Upper lobe of left lung (tissue), 6 donors: ENCODE data around the gene CD82. TPM values are rescaled to one million over a fixed set of nuclear protein-coding genes. Genes with fewer than 3 reads are reported as not detected.
"Not testable (repeated sequence)": the region's sequence is repeated elsewhere in the genome, so short reads cannot be mapped to it uniquely, and the experiment has no call there.

Source experiments
- ATAC-seq, 2 donors: fragments of 200-7000 bp; cut with Tn5 transposase; one replicate each; pipeline ENCODE4 v1.9.1; 2022; ENCODE audit warnings: mild to moderate bottlenecking in 2 of 2, moderate library complexity in 2 of 2; ENCODE audit not compliant: low FRiP score in 2 of 2
- DNase-seq, 2 donors: peaks; one replicate each; pipeline ENCODE4 v3.0.0-alpha.2; 2019 to 2020
- H3K27ac ChIP-seq, 4 donors: fragments of 200-600 bp; sonication (generic); one replicate each; pipeline ENCODE4 v1.5.1; 2016 to 2019
- H3K27me3 ChIP-seq, 4 donors: fragments of 200-600 bp; sonication (generic); one replicate each; pipeline ENCODE4 v1.5.1; 2017 to 2019
- H3K36me3 ChIP-seq, 4 donors: fragments of 200-600 bp; sonication (generic); one replicate each; pipeline ENCODE4 v1.5.1; 2016 to 2019
- H3K4me1 ChIP-seq, 4 donors: fragments of 200-600 bp; sonication (generic); one replicate each; pipeline ENCODE4 v1.5.1; 2018 to 2019
- H3K4me3 ChIP-seq, 4 donors: fragments of 200-600 bp; sonication (generic); one replicate each; pipeline ENCODE4 v1.5.1; 2017 to 2019; ENCODE audit warnings: mild to moderate bottlenecking in 2 of 4, moderate library complexity in 1 of 4
- H3K9me3 ChIP-seq, 4 donors: fragments of 200-600 bp; sonication (generic); one replicate each; pipeline ENCODE4 v1.5.1; 2018 to 2019
- EP300 ChIP-seq, 4 donors: sonication (generic); formaldehyde crosslinking; IDR thresholded peaks; one replicate each; pipeline ENCODE4 v1.5.1; 2017; ENCODE audit warnings: antibody characterized with exemption in 4 of 4, control low read depth in 2 of 4
- POLR2A ChIP-seq, 4 donors: fragments of 450-650 bp; IDR thresholded peaks; one replicate each; pipeline ENCODE4 v1.5.1; 2016 to 2017; ENCODE audit warnings: antibody characterized with exemption in 4 of 4, mild to moderate bottlenecking in 2 of 4
- POLR2AphosphoS5 ChIP-seq, 2 donors: sonication (generic); formaldehyde crosslinking; IDR thresholded peaks; one replicate each; pipeline ENCODE4 v1.5.1; 2017; ENCODE audit warnings: antibody characterized with exemption in 2 of 2
- WGBS, 2 donors: methylation state at CpG; one replicate each; pipeline ENCODE4 v1.1.5; 2017 to 2018; 5-methylcytosine and 5-hydroxymethylcytosine counted together
- total RNA-seq, 6 donors: library from RNA; depleted of rRNA in 4 of 6; stranded (reverse); fragments of >200 nt in 4 of 6; gene quantifications; one replicate each; pipeline versions ENCODE4 v1.1.0 to v1.2.1, GENCODE V29; 2016 to 2021
- TF ChIP-seq, protein P1 (sequence below), 6 experiments: fragments of 450-650 bp in 4 of 6; fragments of 200-600 bp in 2 of 6; sonication (generic) in 2 of 6; IDR thresholded peaks; one replicate each; pipeline ENCODE4 v1.5.1; 2016 to 2019; ENCODE audit warnings: antibody characterized with exemption in 6 of 6
- donor health status: DM: no; HTN: no; CAD: no; lungs with moderate emphysema.
- donor health status: DM: no; HTN: yes; CAD: no; lungs with severe emphysema.

The CD82 gene
- total RNA-seq, 6 donors from 2014 or later = 29.8 to 148 (median 69.9) TPM

DNA sequence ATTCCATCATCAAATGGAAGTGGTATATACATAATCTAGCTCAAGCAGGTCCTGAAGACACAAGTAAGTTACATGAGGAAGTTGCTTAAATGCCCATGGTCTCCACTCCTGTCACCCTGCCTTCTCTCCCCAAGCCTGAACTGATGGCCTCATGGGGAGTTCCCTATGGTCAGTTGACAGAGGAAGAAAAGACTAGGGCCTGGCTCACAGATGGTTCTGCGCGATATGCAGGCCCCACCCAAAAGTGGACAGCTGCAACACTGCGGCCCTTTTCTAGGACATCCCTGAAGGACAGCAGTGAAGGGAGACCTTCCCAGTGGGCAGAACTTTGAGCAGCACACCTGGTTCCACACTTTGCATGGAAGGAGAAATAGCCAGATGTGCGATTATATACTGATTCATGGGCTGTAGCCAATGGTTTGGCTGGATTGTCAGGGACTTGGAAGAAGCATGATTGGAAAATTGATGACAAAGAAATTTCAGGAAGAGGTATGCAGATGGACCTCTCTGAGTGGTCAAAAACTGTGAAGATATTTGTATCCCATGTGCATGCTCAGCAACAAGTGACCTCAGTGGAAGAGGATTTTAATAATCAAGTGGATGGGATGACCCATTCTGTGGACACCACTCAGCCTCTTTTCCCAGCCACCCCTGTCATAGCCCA, 17.3 kb upstream of the CD82 start:
- Histone ChIP-seq H3K36me3 (no peaks in the 10 kb centered on the region), H3K4me3 (no peak overlapping the region), H3K9me3 (peaks cover 0 to 3% (median 0%) of the 10 kb centered on the region in 4 donors), H3K27me3 (no peaks in the 10 kb centered on the region), H3K4me1 (no peaks in the 10 kb centered on the region), H3K27ac (no peak overlapping the region)
- TF ChIP-seq, protein P1, sequence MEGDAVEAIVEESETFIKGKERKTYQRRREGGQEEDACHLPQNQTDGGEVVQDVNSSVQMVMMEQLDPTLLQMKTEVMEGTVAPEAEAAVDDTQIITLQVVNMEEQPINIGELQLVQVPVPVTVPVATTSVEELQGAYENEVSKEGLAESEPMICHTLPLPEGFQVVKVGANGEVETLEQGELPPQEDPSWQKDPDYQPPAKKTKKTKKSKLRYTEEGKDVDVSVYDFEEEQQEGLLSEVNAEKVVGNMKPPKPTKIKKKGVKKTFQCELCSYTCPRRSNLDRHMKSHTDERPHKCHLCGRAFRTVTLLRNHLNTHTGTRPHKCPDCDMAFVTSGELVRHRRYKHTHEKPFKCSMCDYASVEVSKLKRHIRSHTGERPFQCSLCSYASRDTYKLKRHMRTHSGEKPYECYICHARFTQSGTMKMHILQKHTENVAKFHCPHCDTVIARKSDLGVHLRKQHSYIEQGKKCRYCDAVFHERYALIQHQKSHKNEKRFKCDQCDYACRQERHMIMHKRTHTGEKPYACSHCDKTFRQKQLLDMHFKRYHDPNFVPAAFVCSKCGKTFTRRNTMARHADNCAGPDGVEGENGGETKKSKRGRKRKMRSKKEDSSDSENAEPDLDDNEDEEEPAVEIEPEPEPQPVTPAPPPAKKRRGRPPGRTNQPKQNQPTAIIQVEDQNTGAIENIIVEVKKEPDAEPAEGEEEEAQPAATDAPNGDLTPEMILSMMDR (IDR thresholded peaks at IDR 0.05) = no peak
- TF ChIP-seq EP300 (IDR thresholded peaks at IDR 0.05) = no peak
- no peak for TF ChIP-seq POLR2AphosphoS5 (IDR thresholded peaks at IDR 0.05)
- TF ChIP-seq POLR2A (IDR thresholded peaks at IDR 0.05) = no peak
- 94 to 95% methylated on average over 4 of the region's 4 CpGs for WGBS, 2 donors
- DNase-seq = no peak
- no peak for ATAC-seq

DNA sequence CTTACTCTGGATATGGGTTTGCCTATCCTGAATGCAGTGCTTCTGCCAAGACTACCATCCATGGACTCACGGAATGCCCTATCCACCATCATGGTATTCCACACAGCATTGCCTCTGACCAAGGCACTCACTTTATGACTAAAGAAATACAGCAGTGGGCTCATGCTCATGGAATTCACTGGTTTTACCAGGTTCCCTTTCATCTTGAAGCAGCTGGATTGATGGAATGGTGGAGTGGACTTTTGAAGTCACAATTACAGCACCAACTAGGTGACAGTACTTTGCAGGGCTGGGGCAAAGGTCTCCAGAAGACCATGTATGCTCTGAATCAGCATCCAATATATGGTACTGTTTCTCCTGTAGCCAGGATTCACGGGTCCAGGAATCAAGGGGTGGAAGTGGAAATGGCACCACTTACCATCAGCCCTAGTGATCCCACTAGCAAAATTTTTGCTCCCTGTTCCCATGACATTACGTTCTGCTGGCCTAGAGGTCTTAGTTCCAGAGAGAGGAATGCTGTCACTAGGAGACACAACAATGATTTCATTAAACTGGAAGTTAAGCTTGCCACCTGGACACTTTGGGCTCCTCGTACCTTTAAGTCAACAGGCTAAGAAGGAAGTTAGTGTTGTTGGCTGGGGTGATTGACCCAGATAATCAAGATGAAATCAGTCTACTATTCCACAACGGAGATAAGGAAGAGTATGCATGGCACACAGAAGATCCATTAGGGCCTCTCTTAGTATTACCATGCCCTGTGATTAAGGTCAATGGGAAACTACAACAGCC, 16.3 kb upstream of the CD82 start:
- DNase-seq, H3K9me3 ChIP-seq, H3K4me3 ChIP-seq, H3K36me3 ChIP-seq, H3K4me1 ChIP-seq, H3K27me3 ChIP-seq, H3K27ac ChIP-seq, ATAC-seq: not testable (repeated sequence)
- WGBS, 2 donors = 75 to 78% methylated on average over 5 of the region's 5 CpGs

DNA sequence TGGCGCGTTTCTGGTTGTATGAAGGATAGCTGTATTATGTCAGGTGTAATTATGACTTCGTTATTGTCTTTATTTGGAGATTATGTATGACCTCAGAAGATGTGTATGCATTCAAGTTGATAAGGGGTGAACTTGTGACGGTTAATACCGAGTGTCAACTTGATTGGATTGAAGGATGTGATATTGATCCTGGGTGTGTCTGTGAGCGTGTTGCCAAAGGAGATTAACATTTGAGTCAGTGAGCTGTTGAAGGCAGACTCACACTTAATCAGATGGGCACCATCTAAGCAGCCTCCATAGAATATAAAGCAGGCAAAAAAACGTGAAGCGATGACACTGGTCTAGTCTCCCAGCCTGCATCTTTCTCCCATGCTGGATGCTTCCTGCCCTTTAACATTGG, 15.3 kb upstream of the CD82 start:
- no peak overlapping the region for H3K27ac ChIP-seq
- peaks cover 0 to 3% (median 0%) of the 10 kb centered on the region in 4 donors for H3K9me3 ChIP-seq
- H3K27me3 ChIP-seq = no peaks in the 10 kb centered on the region
- WGBS, 2 donors = 68 to 75% methylated on average over 8 of the region's 8 CpGs
- no peaks in the 10 kb centered on the region for H3K36me3 ChIP-seq
- no peak overlapping the region for H3K4me3 ChIP-seq
- H3K4me1 ChIP-seq = no peaks in the 10 kb centered on the region
- DNase-seq (no peak), ATAC-seq (no peak)
- no peak for TF ChIP-seq EP300 (IDR thresholded peaks at IDR 0.05)
- no peak for TF ChIP-seq POLR2A (IDR thresholded peaks at IDR 0.05)
- TF ChIP-seq POLR2AphosphoS5 (IDR thresholded peaks at IDR 0.05) = no peak
- TF ChIP-seq, protein P1 (IDR thresholded peaks at IDR 0.05) = no peak

DNA sequence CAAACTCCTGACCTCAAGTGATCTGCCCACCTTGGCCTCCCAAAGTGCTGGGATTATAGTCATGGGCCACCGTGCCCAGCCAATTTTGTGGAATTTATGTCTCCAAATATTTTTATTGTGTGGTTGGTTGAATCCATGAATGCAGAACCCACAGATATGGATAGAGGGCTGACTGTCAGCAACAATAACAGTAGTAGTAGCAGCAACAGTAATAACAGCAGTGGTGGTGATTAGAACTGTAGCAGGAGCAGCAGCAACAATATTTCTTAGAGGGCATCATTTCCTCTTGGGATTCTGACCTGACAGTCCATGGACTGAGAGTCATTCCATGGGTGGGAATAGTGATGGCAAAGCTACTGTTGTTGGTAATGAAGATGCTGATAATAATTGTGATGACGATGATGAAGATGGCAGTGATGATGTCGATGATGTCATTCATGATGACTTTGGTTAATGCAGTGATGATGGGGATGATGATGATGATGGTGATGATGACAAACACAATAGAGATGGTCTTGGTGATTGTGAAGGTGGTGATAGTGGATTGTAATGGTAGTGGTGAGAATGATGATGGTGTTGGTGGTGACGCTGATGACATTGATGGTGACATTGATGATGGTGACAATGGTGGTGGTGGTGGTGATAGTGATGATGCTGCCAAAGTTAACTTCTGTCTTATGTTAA, 13.9 kb upstream of the CD82 start:
- H3K27me3 ChIP-seq = no peaks in the 10 kb centered on the region
- no peak overlapping the region for H3K27ac ChIP-seq
- H3K36me3 ChIP-seq = no peaks in the 10 kb centered on the region
- H3K9me3 ChIP-seq = no peaks in the 10 kb centered on the region
- 94 to 97% methylated on average over 4 of the region's 4 CpGs for WGBS, 2 donors
- H3K4me3 ChIP-seq = no peak overlapping the region
- ATAC-seq = no peak
- peaks cover 0 to 2% (median under 1%) of the 10 kb centered on the region in 4 donors for H3K4me1 ChIP-seq
- no peak for TF ChIP-seq POLR2A (IDR thresholded peaks at IDR 0.05)
- TF ChIP-seq, protein P1 (IDR thresholded peaks at IDR 0.05) = no peak
- no peak for TF ChIP-seq POLR2AphosphoS5 (IDR thresholded peaks at IDR 0.05)
- no peak for TF ChIP-seq EP300 (IDR thresholded peaks at IDR 0.05)
- no peak for DNase-seq

DNA sequence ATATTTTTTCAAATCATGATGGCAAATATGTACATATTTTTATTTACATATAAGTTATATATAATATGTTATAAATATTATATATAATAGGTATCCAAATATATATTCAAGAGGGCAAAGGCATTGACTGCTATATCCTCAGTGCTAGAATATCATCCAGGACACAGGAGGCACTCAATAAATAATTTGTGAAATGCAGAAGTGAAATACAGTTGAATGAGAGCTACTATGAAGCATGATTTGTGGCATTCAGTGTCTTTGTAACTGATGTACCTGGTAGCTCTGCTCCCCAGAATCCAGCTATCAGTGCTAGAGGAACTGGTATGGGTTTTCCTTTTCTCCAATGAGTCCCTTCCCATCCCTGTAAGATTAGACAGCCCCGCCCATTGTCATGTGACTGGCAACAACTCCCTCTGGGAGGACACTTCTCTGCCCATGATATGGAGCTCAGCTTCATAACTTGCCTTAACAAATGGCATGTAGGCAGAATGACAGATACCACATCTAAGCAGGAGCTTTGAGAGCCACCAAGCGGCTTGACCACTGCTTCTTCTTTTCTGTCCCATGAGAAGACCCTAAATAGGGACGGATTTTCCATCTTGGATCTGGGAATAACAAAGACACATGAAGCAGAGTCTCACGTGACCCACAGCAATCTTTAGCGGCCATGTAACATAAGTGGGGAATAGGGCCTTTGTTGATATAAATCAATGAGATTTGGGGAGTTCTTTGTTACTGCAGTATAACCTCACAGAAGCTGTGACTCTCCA, 10.2 kb upstream of the CD82 start:
- no peak for TF ChIP-seq POLR2A (IDR thresholded peaks at IDR 0.05)
- TF ChIP-seq, protein P1 (IDR thresholded peaks at IDR 0.05) = no peak
- no peak for TF ChIP-seq POLR2AphosphoS5 (IDR thresholded peaks at IDR 0.05)
- TF ChIP-seq EP300 (IDR thresholded peaks at IDR 0.05) = no peak
- DNase-seq = no peak
- WGBS, 2 donors = 95% methylated on average over 5 of the region's 5 CpGs
- no peaks in the 10 kb centered on the region for H3K27me3 ChIP-seq
- ATAC-seq = no peak
- H3K4me3 ChIP-seq = no peak overlapping the region
- H3K4me1 ChIP-seq = peaks cover 12 to 18% (median 12%) of the 10 kb centered on the region in 4 donors
- H3K36me3 ChIP-seq = no peaks in the 10 kb centered on the region
- no peak overlapping the region for H3K27ac ChIP-seq
- H3K9me3 ChIP-seq = no peaks in the 10 kb centered on the region
